Naive thymus-derived CD8-positive, alpha-beta T cell (primary cell): ENCODE results near the gene MECR. TPM values are rescaled to one million over a fixed set of nuclear protein-coding genes. Genes with fewer than 3 reads are reported as not detected.

Source experiments
- ATAC-seq, 2 donors: fragments of 150-1000 bp; cut with Tn5 transposase in 1 of 2; sonication (Bioruptor Pico), chemical (Tn5 transposase) in 1 of 2; 1 replicate in 1 of 2; 2 replicates in 1 of 2; pipeline ENCODE4 v1.10.0; 2021; ENCODE audit warnings: mild to moderate bottlenecking in 2 of 2, moderate library complexity in 2 of 2
- POLR2A ChIA-PET: fragments of 350-600 bp; sonication (Branson Sonifier 250); formaldehyde crosslinking; loops from one replicate; lab custom pipeline; 2021; ENCODE audit warnings: antibody characterized with exemption; lab: Charles Lee
- DNase-seq, 10 donors: peaks; one replicate each; pipeline versions ENCODE4 v3.0.0 to v3.0.0-alpha.2; 2020 to 2022
- H3K27ac Mint-ChIP-seq, 10 donors: one replicate each; pipeline ENCODE4 v1.8.0; 2020 to 2022; ENCODE audit warnings: mild to moderate bottlenecking in 10 of 10, mixed read lengths in 10 of 10, moderate library complexity in 4 of 10, inconsistent platforms in 1 of 10
- H3K27me3 Mint-ChIP-seq, 5 donors: one replicate each; pipeline ENCODE4 v1.8.0; 2021 to 2022; ENCODE audit warnings: mixed read lengths in 5 of 5
- H3K36me3 Mint-ChIP-seq, 3 donors: one replicate each; pipeline ENCODE4 v1.8.0; 2020 to 2022; ENCODE audit warnings: mixed read lengths in 3 of 3, mild to moderate bottlenecking in 2 of 3, inconsistent platforms in 1 of 3
- H3K4me1 Mint-ChIP-seq, 4 donors: one replicate each; pipeline ENCODE4 v1.8.0; 2021 to 2022; ENCODE audit warnings: mixed read lengths in 4 of 4
- H3K4me3 Mint-ChIP-seq, 10 donors: one replicate each; pipeline ENCODE4 v1.8.0; 2020 to 2022; ENCODE audit warnings: mild to moderate bottlenecking in 10 of 10, mixed read lengths in 10 of 10, moderate library complexity in 6 of 10, inconsistent platforms in 1 of 10
- H3K9me3 Mint-ChIP-seq, 9 donors: one replicate each; pipeline ENCODE4 v1.8.0; 2020 to 2022; ENCODE audit warnings: mixed read lengths in 9 of 9, mild to moderate bottlenecking in 3 of 9, inconsistent platforms in 1 of 9, moderate library complexity in 1 of 9
- polyA plus RNA-seq, 3 donors: library from polyadenylated mRNA; unstranded; fragments of 300-500 nt; fragmentation: Illumina TruSeq; gene quantifications; one replicate each; pipeline ENCODE4 v1.2.3, GENCODE V29; 2021
- total RNA-seq, 8 experiments: library from RNA in 2 of 8; stranded (reverse) in 2 of 8; gene quantifications; one replicate each; pipeline ENCODE4 v1.2.3 and lab custom pipeline; 2021 to 2026

Gene MECR
- total and polyA plus RNA-seq, 5 experiments from 2014 or later: 17.9 to 25.8 (median 23.3) TPM

DNA sequence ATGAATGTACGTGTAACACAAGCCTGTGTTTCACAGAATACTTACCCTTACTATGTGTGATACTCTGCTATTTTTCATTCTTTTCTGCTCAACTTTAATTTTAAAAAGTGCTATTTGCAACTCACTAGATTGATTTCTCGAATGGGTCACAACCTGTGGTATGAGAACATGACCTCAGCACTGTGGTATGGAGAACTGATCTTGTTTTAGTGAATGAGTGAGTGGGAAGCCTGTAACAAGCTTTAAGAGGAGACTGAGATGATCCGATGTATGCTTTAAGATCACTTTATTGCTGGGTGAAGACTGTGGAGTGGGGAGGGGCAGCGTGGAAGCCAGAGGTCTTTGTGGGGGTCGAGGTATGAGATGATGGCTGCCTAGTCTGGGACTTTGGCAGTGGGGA lies 21.6 kb downstream of the MECR start:
- no peak for DNase-seq
- no peaks in the 10 kb centered on the region for H3K9me3 Mint-ChIP-seq
- no peak for ATAC-seq
- no peak overlapping the region for H3K4me3 Mint-ChIP-seq
- H3K4me1 Mint-ChIP-seq: peaks cover 0 to 6% (median 2%) of the 10 kb centered on the region in 4 donors
- H3K27ac Mint-ChIP-seq: peak overlapping the region in 2 of 10 donors; percentile 3 to 86
- no peaks in the 10 kb centered on the region for H3K27me3 Mint-ChIP-seq
- H3K36me3 Mint-ChIP-seq: peaks cover 0 to 56% (median 17%) of the 10 kb centered on the region in 3 donors
- POLR2A ChIA-PET: no interaction called here

DNA sequence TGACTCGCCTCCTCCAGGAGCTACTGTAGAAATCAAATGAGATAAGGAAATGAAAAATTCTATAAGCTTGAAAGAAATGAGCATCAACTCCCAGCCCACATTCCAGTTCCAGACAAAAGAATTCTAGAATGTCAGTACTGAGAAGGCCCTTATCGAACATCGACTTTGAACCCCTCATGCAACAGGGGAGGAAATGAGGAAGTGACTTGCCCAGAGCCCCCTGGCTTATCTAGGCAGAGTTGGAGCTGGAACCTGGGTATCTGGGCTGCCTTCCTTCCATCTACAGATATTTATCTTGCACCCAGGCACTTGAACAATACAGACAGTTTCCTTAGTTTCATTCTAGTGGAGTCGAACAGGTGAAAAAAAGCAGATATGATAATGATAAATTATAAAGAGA lies 22.3 kb downstream of the MECR start:
- POLR2A ChIA-PET: no interaction called here
- ATAC-seq (no peak), DNase-seq (no peak)
- Mint-ChIP-seq H3K36me3 (peaks cover 0 to 55% (median 14%) of the 10 kb centered on the region in 3 donors), H3K4me3 (no peak overlapping the region), H3K27me3 (no peaks in the 10 kb centered on the region), H3K4me1 (peaks cover 0 to 6% (median 2%) of the 10 kb centered on the region in 4 donors), H3K9me3 (no peaks in the 10 kb centered on the region), H3K27ac (peak overlapping the region in 2 of 10 donors; percentile 37 to 81)

DNA sequence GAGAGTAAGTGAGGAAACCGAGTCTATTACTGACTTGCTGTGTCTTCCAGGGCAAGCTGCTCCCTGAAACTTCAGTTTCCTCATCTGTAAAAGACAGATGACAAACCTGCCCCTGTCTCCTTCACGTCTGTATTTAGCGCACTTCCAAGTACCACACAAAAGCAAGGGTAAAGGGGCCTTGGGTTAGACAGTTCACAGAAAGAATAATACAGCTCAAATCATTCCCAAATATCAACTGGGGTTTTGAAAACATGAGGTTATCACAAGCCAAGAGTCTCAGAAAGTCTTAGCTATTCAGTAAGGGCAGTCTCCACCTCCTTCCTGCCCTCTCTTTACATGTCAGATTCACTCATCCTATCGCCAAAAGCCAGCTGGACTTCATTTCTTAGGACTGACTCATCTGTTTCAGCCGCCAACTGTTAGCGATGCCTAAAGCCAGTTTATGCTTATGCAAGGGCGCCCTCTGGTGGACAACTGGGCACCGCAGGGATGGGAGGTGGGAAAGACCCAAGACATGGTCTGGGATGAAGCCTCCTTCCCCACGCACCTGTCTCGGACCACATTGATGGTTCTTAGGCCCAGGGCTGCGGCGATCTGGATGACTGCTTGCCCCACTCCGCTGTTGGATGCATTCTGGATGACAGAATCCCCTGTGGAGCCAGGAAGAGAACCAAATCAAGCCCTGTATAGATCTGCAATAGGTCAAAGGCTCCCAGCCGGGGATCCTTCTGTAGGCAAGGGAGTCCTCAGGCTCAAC lies 28.0 kb downstream of the MECR start:
- no peak overlapping the region for H3K4me3 Mint-ChIP-seq
- DNase-seq (peak; percentile 68 to 94 (median 83)), ATAC-seq (peak; percentile 87 to 96)
- no peak overlapping the region for H3K27ac Mint-ChIP-seq
- H3K27me3 Mint-ChIP-seq: no peaks in the 10 kb centered on the region
- no peaks in the 10 kb centered on the region for H3K9me3 Mint-ChIP-seq
- peaks cover 0 to 46% (median 8%) of the 10 kb centered on the region in 3 donors for H3K36me3 Mint-ChIP-seq
- POLR2A ChIA-PET: interaction anchor here (0.6 to 1.5 kb wide), 5 partner anchors 21 to 419 kb away, joined by 3 to 7 read pairs (median 5); partner anchors contain the start of gene SRSF4
- H3K4me1 Mint-ChIP-seq: peaks cover 0 to 6% (median 3%) of the 10 kb centered on the region in 4 donors

DNA sequence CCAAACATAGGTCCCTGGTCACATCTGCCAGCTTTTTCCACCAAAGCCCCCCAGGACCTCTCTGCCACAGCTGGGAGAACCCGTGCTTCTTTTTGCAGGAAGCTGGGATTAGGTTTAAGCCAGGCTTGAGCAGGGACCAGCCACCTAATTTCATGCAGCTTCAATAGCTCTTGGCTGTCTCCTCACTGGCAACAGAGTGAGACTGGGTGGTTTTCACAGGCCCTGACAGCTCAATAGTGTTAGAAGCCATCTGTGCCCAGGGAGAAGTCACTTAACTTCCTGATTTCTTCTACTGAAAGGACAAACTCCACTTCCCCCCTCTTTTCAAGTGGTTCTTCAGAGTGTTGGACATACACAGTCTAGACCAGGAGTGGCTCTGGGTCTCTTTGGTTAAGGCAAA lies 28.7 kb downstream of the MECR start:
- no peak for ATAC-seq
- POLR2A ChIA-PET: interaction anchor here (0.6 to 1.5 kb wide), 4 partner anchors 20 to 322 kb away, joined by 3 to 7 read pairs (median 5); partner anchors contain the start of gene SRSF4
- H3K27ac Mint-ChIP-seq: no peak overlapping the region
- no peaks in the 10 kb centered on the region for H3K27me3 Mint-ChIP-seq
- H3K4me3 Mint-ChIP-seq: no peak overlapping the region
- peaks cover 0 to 46% (median 8%) of the 10 kb centered on the region in 3 donors for H3K36me3 Mint-ChIP-seq
- H3K4me1 Mint-ChIP-seq: peaks cover 0 to 6% (median 3%) of the 10 kb centered on the region in 4 donors
- no peaks in the 10 kb centered on the region for H3K9me3 Mint-ChIP-seq
- no peak for DNase-seq

DNA sequence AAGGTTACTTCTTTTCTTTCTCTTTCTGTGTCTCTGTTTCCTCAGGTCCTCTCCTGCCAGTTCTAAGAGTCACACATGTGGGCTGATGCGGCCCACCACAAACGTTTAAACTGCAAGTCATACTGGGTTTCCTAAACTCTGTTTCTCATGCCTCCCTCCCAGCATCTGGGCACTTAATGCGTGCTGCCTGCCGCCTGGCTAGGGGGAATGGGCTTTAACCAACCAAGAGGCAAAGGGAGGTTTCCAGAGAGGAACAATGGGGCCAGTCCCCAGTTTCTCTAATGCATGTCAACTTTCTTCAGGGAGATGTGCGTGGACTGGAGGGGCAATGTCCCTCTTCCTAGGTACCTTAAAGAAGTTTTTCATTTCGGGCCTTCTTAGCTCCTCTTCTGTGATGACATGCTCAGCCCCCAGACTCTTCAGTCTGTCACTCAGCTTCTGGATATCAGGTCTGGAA lies 29.1 kb downstream of the MECR start:
- H3K4me3 Mint-ChIP-seq: no peak overlapping the region
- H3K9me3 Mint-ChIP-seq: no peaks in the 10 kb centered on the region
- no peaks in the 10 kb centered on the region for H3K27me3 Mint-ChIP-seq
- peaks cover 0 to 6% (median 3%) of the 10 kb centered on the region in 4 donors for H3K4me1 Mint-ChIP-seq
- POLR2A ChIA-PET: interaction anchor here (1.2 to 1.5 kb wide), 2 partner anchors 20 to 317 kb away, joined by 5 to 7 read pairs; partner anchors contain the start of gene SRSF4
- no peak overlapping the region for H3K27ac Mint-ChIP-seq
- ATAC-seq (no peak), DNase-seq (no peak)
- peaks cover 0 to 45% (median 8%) of the 10 kb centered on the region in 3 donors for H3K36me3 Mint-ChIP-seq

DNA sequence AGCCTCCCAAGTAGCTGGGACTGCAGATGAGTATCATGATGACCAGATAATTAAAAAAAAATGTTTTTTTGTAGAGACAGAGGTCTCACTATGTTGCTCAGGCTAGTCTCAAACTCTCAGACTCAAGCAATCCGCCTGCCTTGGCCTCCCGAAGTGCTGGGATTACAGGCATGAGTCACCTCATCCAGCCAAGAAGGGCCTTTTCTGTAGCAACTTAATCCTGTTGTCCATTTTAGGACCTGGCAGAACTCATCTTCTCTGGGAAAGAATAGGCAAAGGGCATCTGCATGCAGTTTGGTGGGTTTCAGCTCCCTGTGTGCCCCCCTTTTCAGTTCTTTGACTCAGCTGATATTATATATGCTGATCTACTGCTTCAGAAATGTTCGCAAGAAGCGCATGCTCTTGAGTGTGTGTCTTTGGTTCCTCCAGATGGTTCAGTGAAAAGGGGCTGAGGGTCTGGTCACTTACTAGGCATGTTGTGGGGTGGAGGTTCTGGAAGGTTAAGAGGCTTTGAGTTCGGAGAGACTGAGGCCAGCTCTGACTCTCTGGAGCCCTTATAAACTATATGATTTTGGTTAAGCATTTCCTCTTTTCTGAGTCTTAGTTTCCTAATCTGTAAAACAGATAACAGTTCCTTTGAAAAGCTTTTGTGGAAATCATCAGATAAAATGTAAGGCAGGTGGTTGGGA lies 29.7 kb downstream of the MECR start:
- Mint-ChIP-seq H3K9me3 (no peaks in the 10 kb centered on the region), H3K36me3 (peaks cover 0 to 41% (median 8%) of the 10 kb centered on the region in 3 donors), H3K27me3 (no peaks in the 10 kb centered on the region), H3K4me1 (peaks cover 0 to 6% (median 3%) of the 10 kb centered on the region in 4 donors), H3K27ac (peak overlapping the region in 1 of 10 donors; percentile 48), H3K4me3 (no peak overlapping the region)
- no peak for ATAC-seq
- no peak for DNase-seq
- POLR2A ChIA-PET: interaction anchor here (1.2 kb wide), 1 partner anchor 316 kb away, joined by 5 read pairs; no protein-coding TSS in a partner anchor

DNA sequence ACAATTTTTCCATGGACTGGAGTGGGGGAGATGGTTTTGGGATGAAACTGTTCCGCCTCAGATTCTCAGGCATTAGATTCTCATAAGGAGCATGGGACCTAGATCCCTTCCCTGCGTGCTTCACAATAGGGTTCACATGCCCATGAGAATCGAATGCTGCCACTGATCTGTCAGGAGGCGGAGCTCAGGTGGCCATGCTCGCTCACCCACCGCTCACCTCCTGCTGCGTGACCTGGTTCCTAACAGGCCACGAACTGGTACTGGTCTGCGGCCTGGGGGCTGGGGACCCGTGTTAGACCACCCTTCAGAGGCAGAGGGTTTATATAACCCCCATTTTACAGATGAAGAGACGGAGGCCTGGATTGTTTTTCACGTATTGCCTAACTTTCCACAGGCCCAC lies 32.7 kb downstream of the MECR start:
- H3K9me3 Mint-ChIP-seq: no peaks in the 10 kb centered on the region
- H3K27me3 Mint-ChIP-seq: no peaks in the 10 kb centered on the region
- no peak overlapping the region for H3K4me3 Mint-ChIP-seq
- no peak overlapping the region for H3K27ac Mint-ChIP-seq
- ATAC-seq: no peak
- no peak for DNase-seq
- POLR2A ChIA-PET: interaction anchor here (0.6 to 1.4 kb wide), 3 partner anchors 10 to 481 kb away, joined by 3 to 5 read pairs (median 3); partner anchors contain the start of gene SRSF4
- peaks cover 0 to 41% (median 12%) of the 10 kb centered on the region in 3 donors for H3K36me3 Mint-ChIP-seq
- peaks cover 0 to 5% (median 3%) of the 10 kb centered on the region in 4 donors for H3K4me1 Mint-ChIP-seq

- H3K27me3 Mint-ChIP-seq: no peaks in the 10 kb centered on the region
- no peak overlapping the region for H3K4me3 Mint-ChIP-seq
- DNase-seq (peak in 7 of 10 donors; percentile 8 to 37 (median 24)), ATAC-seq (peak; percentile 90 to 93)
- H3K9me3 Mint-ChIP-seq: no peaks in the 10 kb centered on the region
- H3K36me3 Mint-ChIP-seq: peaks cover 0 to 44% (median 12%) of the 10 kb centered on the region in 3 donors
- no peak overlapping the region for H3K27ac Mint-ChIP-seq
- POLR2A ChIA-PET: interaction anchor here (0.6 to 1.4 kb wide), 4 partner anchors 9 to 481 kb away, joined by 3 to 5 read pairs (median 3); partner anchors contain the start of gene SRSF4
- peaks cover 0 to 2% (median under 1%) of the 10 kb centered on the region in 4 donors for H3K4me1 Mint-ChIP-seq
Measured at GRCh38 chr1:29197590-29197924, 33.2 kb downstream of the MECR start.

- Mint-ChIP-seq H3K4me3 (no peak overlapping the region), H3K4me1 (no peaks in the 10 kb centered on the region), H3K27me3 (no peaks in the 10 kb centered on the region), H3K9me3 (no peaks in the 10 kb centered on the region), H3K36me3 (peaks cover 0 to 45% (median 12%) of the 10 kb centered on the region in 3 donors), H3K27ac (no peak overlapping the region)
- DNase-seq: no peak
- ATAC-seq: no peak
- POLR2A ChIA-PET: interaction anchor here (0.6 to 1.4 kb wide), 5 partner anchors 9 to 480 kb away, joined by 3 to 5 read pairs (median 3); partner anchors contain the start of gene SRSF4
Measured at GRCh38 chr1:29196863-29197589, 33.7 kb downstream of the MECR start.

DNA sequence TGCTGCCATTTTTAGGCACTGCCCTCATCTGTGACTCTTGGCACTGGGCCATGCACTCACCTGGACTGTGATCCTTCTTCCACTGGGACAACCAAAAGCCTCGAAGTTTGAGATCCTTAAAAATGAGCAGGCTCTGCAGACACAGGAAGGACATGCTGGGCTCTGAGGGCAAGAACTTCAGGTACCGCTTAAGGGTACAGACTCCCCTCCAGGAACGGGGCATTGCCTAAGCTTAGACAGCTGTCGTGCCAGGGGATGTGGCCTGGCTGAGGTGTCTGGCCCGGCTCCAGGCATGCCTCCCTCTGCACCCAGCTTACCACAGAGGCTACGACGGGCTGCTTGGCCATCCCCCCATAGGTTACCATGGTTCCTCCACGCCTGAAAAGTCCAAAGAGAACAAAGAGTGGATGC lies 34.8 kb downstream of the MECR start:
- DNase-seq: no peak

GRCh38 chr1:29193879-29194455 lies 36.8 kb downstream of the MECR start:
- POLR2A ChIA-PET: no interaction called here
- ATAC-seq (no peak), DNase-seq (no peak)
- Mint-ChIP-seq H3K36me3 (peaks cover 5 to 21% (median 7%) of the 10 kb centered on the region in 3 donors), H3K4me1 (no peaks in the 10 kb centered on the region), H3K27ac (peak overlapping the region in 1 of 10 donors; percentile 6), H3K4me3 (no peak overlapping the region), H3K9me3 (peaks cover 0 to 4% (median 0%) of the 10 kb centered on the region in 9 donors), H3K27me3 (no peaks in the 10 kb centered on the region)

More for the DNA sequence above, 34.8 kb downstream of the MECR start:
- Mint-ChIP-seq H3K4me1 (no peaks in the 10 kb centered on the region), H3K27me3 (no peaks in the 10 kb centered on the region), H3K4me3 (no peak overlapping the region), H3K36me3 (peaks cover 2 to 35% (median 10%) of the 10 kb centered on the region in 3 donors), H3K9me3 (peaks cover 0 to 2% (median 0%) of the 10 kb centered on the region in 9 donors), H3K27ac (no peak overlapping the region)
- POLR2A ChIA-PET: interaction anchor here (0.6 to 1.2 kb wide), 3 partner anchors 9 to 24 kb away, joined by 3 to 4 read pairs (median 3); partner anchors contain the start of gene SRSF4
- ATAC-seq: no peak
